IPS DF 4.7 (cell line): Measurements from ENCODE around the gene LRRC71.

Experiments used
- DNase-seq: peaks from one replicate; pipeline ENCODE4 v3.0.0-alpha.2; 2013; ENCODE audit warnings: low spot score; ENCODE audit errors: extremely low read depth

Gene LRRC71

GRCh38 chr1:156945881-156946661 is 25.6 kb downstream of the LRRC71 start:
- no peak for DNase-seq

- DNase-seq: no peak
These were observed 26.7 kb downstream of the LRRC71 start for GRCh38 chr1:156947127-156947526.

DNA sequence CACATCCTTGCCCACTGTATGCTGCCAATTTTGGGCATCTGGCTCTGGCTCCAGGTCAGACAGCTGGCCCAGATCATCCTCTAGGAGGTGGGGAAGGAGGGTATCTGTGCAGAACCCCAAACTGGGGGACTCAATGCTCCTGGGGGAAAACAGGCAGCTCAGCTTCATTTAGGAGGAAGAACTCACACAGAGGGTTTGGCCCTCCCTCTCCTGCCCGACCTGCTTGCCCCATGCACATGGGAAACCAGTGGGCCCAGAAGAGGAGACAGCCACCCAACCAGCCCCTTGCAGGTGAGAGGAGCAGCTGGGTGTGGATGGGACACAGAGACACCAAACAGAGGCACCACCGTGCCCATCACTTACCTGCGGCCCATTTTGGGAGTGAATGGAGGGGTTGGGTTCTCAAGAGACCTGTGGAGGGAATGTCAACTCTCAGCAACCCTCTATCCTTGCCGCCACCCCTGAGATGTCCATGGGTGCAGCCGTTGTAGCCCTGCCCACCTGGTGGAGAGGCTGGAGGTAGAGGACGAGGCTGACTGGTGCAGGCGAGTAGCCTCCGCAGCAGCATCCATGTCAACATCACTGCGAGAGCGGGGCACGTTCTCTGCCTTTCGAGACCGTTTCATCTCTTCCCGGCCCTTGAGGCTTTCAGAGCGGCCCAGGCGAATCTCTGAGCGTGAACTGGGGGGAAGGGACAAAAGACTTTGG is 27.5 kb downstream of the LRRC71 start:
- DNase-seq: no peak

DNA sequence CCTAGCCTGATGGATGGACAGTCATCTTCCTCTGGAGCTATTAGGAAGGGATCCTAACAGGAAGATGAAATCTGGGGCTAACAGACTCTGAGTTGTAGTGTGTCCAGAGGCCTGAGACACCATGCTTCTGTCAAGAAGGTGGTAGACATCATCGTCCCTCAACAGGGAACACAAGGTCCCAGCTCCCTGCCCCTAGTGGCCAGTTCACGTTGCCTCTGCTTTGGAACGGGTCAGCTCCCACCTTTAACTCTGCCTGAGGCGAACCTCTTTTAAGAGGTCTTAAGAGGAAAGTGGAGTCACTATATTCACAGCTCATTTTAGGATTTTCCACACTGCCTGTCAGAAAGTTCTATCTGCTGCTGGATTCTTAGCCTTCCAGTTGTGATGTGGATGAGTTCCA is 28.3 kb downstream of the LRRC71 start:
- no peak for DNase-seq

GRCh38 chr1:156949127-156949526 is 28.7 kb downstream of the LRRC71 start:
- DNase-seq: no peak

- DNase-seq: no peak
These were observed 30.9 kb downstream of the LRRC71 start for GRCh38 chr1:156951371-156951770.

- DNase-seq: no peak
These were observed 33.1 kb downstream of the LRRC71 start for GRCh38 chr1:156953571-156953970.

DNA sequence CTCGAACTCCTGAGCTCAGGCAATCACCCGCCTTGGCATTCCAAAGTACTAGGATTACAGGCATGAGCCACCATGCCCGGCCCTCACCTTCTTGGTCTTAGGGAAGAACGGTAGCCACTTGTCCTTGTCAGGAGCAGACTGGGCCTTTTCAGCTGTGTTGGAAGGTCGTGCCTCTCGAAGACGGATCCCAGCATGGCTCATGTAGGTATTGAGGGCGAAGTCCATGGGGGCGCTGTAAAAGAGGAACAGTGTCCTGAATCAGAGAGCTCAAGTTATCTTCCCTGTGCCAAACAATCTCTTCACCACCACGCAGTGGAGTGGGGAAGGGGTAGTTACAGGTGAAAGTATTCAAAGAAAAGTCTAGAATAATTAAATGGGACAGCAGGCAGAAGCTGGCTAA is 35.9 kb downstream of the LRRC71 start:
- DNase-seq: no peak

DNA sequence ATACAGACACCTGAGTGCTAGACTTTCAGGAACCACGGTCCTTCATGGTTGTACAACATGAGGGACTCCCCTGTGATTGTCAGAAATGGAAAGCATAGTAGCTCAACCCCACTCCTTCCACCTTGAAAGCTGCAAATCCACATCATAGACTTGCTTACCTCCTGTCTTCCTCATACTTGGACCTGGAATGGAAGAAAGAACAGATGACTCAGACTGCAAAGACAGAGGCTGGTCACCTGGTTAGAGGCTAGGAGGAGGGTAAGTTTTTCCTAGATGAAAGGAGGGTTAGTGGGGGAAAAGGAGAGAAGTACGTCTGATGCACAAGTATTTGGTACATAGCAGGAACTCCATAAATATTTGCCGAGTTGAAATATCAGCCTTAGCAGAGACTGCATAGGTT is 37.2 kb downstream of the LRRC71 start:
- no peak for DNase-seq

DNA sequence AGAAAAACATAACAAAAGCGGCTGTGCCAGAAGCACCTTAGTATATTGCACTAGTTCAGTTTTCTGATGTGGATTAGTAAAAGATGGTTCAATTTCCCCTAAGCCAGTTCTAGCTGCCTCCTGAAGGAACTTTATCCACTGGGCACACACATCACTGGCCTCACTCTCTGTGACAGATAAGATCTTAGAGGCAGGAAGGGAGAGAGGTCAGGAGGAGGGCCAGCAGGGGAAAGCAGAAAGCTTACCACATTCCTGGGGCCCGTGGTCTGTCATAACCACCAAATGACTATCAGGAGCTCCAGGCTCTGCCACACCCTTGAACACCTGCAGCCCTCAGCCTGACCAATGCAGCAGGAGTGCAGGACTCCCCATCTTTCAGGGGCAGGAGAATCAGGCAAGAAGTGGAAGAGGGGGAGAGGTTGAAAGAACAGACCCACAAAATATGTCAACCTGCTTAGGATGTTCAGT is 37.8 kb downstream of the LRRC71 start:
- DNase-seq: no peak

GRCh38 chr1:156959414-156959813 is 39.0 kb downstream of the LRRC71 start:
- no peak for DNase-seq

- no peak for DNase-seq
These were observed 39.5 kb downstream of the LRRC71 start for GRCh38 chr1:156959925-156960324.

DNA sequence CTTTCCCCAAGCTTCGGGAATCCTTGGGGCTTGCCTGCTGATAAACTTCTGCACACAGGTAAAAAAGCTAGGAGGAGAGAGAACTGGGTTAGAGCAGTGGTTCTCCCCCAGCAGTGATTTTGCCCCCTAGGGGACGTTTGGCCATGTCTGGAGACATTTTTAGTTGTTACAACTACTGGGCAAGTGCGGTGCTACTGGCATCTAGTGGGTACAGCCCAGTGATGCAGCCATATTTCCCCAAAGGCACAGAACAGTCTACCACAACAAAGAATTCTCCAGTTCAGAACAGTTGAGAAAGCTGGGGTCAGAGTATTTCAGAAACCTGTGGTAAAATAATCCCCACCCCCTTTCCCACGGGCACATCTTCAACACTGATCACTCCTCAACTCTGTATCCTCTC is 41.3 kb downstream of the LRRC71 start:
- DNase-seq: no peak

DNA sequence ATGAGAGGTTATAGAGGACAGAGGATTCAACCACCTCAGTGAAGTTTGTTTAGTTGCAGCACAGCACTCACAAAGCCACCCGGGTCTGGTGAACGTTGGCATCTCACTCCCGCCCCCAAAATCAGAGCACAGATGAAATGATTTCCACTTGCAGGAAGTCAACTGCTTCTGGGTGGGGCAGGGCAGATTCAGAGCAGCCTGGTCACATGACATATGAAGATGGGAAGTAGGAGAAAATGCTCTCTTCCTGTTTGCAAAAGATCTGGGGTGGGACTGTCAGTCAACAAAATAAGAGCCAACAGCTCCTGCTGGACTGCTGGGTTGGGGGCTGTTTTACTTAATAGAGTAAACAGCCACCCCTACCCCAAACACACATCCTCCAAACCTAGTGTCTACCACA is 43.2 kb downstream of the LRRC71 start:
- DNase-seq: no peak

GRCh38 chr1:156964441-156964840 is 44.0 kb downstream of the LRRC71 start:
- DNase-seq: no peak

- no peak for DNase-seq
These were observed 49.1 kb downstream of the LRRC71 start for GRCh38 chr1:156969496-156969895.

DNA sequence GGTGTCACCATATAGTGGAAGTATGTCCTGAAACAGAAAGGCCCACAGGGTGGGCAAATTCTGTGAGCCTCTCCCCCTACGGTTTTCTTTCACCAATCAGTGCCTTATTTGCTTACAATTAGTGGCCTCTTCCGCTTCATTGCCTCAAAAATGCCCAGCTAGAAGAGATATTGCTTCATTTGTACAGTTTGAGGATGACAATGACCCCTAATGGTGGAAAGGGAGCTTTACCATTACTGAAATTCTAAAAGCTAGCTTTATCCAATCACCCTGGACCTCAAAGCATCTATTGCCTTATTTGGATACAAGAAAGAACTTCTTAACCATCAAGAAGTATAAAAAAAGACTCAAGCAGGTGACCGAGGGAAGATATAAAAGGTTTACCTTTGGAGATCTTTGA is 49.6 kb downstream of the LRRC71 start:
- DNase-seq: no peak

- no peak for DNase-seq
These were observed 53.0 kb downstream of the LRRC71 start for GRCh38 chr1:156973417-156973816.

DNA sequence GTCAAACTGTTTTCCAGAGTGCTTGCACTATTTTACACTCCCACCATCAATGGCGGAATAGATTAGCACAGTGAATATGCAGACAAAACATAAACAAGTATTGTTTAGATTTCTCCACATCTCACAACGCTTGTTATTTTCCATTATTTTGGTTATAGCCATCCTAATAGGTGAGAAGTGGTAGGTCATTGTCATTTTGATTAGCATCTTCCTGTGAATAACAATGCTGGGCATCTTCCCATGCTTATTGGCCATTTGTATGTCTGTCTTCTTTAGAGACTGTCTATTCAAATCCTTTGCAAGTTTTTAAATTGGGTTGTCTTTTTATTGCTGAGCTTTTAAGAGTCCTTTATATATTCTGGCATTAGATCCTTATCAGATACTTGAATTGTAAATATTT is 54.7 kb downstream of the LRRC71 start:
- no peak for DNase-seq

- no peak for DNase-seq
These were observed 60.1 kb downstream of the LRRC71 start for GRCh38 chr1:156980551-156980950.
